Testis (tissue), 3 donors: Measurements from ENCODE around the gene EFCAB13. TPM values are rescaled to one million over a fixed set of nuclear protein-coding genes. Genes with fewer than 3 reads are reported as not detected.

Source experiments
- DNase-seq: peaks from one replicate; pipeline ENCODE4 v3.0.0-alpha.2; 2019
- H3K27ac ChIP-seq, 2 donors: fragments of 200-600 bp; sonication (generic); one replicate each; pipeline ENCODE4 v1.5.1; 2019
- H3K27me3 ChIP-seq: fragments of 200-600 bp; sonication (generic); one replicate; pipeline ENCODE4 v1.5.1; 2019
- H3K36me3 ChIP-seq: fragments of 200-600 bp; sonication (generic); one replicate; pipeline ENCODE4 v1.5.1; 2017; ENCODE audit warnings: low read depth; ENCODE audit errors: missing control alignments
- H3K4me1 ChIP-seq: fragments of 200-600 bp; sonication (generic); one replicate; pipeline ENCODE4 v1.5.1; 2019
- H3K4me3 ChIP-seq, 2 donors: fragments of 200-600 bp; sonication (generic); one replicate each; pipeline ENCODE4 v1.5.1; 2017 to 2019
- H3K9me3 ChIP-seq: fragments of 200-600 bp; sonication (generic); one replicate; pipeline ENCODE4 v1.5.1; 2017
- POLR2A ChIP-seq: fragments of 450-650 bp; IDR thresholded peaks from one replicate; pipeline ENCODE4 v1.6.1; 2017; ENCODE audit warnings: antibody characterized with exemption, mild to moderate bottlenecking, moderate library complexity
- WGBS, 2 donors: methylation state at CpG; one replicate each; pipeline ENCODE4 v1.1.5; 2018; 5-methylcytosine and 5-hydroxymethylcytosine counted together
- intact Hi-C: fragments of 100-400 bp; cut with DNase I; formaldehyde crosslinking; loops from one replicate; pipeline ENCODE4 v1.15.1; 2023; ENCODE audit warnings: low total_unique reads
- polyA plus RNA-seq: library from polyadenylated mRNA; stranded (reverse); fragments of 350-450 nt; fragmentation: Illumina TruSeq; extraction: RNeasy Lipid Tissue Mini Kit (QIAGEN cat#74804); gene quantifications from one replicate; pipeline ENCODE4 v1.2.3, GENCODE V29; 2014; ENCODE audit warnings: low read depth, low replicate concordance; ENCODE audit not compliant: insufficient read depth
- total RNA-seq, 2 donors: library from RNA; depleted of rRNA; stranded (reverse); fragments of >200 nt; gene quantifications; one replicate each; pipeline ENCODE4 v1.2.3, GENCODE V29; 2016
- TF ChIP-seq, protein P1 (sequence below), 3 experiments: fragments of 450-650 bp in 2 of 3; fragments of 200-600 bp in 1 of 3; sonication (generic) in 1 of 3; IDR thresholded peaks; one replicate each; pipeline ENCODE4 v1.5.1; 2016 to 2019; ENCODE audit warnings: antibody characterized with exemption in 3 of 3, mild to moderate bottlenecking in 2 of 3, moderate library complexity in 1 of 3

EFCAB13 gene
- total and polyA plus RNA-seq, 3 donors from 2014 or later: 22.9 to 37.7 (median 23.2) TPM

DNA sequence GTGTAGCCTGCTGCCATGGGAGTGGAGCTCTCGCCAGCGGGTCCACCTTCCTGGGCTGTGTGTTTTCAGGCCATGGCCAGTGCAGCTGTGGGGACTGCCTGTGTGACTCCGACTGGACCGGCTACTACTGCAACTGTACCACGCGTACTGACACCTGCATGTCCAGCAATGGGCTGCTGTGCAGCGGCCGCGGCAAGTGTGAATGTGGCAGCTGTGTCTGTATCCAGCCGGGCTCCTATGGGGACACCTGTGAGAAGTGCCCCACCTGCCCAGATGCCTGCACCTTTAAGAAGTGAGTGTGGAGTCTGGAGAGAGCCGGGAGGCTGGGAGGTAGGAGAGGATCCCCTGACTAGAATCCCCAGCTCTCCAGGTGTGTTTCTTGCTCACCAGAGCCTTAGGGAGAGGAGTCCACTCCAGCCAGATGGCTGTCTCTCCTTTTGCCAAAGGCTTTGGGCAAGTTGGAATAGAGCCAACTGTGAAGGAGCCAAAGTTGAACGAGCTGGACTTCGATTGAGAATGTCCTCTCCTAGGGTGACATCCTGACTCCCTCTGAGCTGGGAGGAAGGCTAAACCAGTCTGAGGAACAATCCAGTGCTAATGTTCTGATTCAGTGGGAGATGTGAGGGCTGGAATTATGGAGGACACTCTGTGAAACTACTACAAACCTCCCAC lies 24.4 kb upstream of the EFCAB13 start:
- 89 to 90% methylated on average over 6 to 13 of the region's 13 CpGs for WGBS, 2 donors

DNA sequence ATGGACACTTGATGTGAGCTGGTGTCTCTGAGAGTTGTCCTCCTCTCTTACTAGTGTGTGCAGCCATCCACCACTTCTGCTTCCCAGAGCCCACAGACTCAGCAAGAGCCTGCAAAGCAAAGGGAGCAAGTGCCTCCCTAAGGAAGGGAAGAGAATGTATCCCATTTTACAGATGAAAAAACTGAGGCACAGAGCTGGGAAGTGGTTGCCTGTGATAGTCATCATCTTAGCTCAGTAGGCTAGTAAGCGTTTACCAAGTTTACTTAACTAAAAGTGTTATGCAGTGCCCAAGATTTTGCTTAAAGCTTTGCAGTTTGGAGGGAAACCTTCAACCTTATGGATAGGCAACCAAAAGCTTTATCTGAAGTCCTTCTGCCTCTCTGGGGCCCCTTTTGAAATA lies 23.0 kb upstream of the EFCAB13 start:
- no peaks in the 10 kb centered on the region for H3K27me3 ChIP-seq
- 96 to 100% methylated on average over 1 of the region's 1 CpG for WGBS, 2 donors
- no peaks in the 10 kb centered on the region for H3K36me3 ChIP-seq
- H3K4me1 ChIP-seq: no peaks in the 10 kb centered on the region
- H3K9me3 ChIP-seq: no peaks in the 10 kb centered on the region
- H3K27ac ChIP-seq: no peak overlapping the region
- no peak for DNase-seq
- no peak overlapping the region for H3K4me3 ChIP-seq
- intact Hi-C loops: no loop called here
- TF ChIP-seq, protein P1, sequence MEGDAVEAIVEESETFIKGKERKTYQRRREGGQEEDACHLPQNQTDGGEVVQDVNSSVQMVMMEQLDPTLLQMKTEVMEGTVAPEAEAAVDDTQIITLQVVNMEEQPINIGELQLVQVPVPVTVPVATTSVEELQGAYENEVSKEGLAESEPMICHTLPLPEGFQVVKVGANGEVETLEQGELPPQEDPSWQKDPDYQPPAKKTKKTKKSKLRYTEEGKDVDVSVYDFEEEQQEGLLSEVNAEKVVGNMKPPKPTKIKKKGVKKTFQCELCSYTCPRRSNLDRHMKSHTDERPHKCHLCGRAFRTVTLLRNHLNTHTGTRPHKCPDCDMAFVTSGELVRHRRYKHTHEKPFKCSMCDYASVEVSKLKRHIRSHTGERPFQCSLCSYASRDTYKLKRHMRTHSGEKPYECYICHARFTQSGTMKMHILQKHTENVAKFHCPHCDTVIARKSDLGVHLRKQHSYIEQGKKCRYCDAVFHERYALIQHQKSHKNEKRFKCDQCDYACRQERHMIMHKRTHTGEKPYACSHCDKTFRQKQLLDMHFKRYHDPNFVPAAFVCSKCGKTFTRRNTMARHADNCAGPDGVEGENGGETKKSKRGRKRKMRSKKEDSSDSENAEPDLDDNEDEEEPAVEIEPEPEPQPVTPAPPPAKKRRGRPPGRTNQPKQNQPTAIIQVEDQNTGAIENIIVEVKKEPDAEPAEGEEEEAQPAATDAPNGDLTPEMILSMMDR (IDR thresholded peaks at IDR 0.05): no peak
- no peak for TF ChIP-seq POLR2A

More for the DNA sequence above, 24.4 kb upstream of the EFCAB13 start:
- intact Hi-C loops: no loop called here
- Histone ChIP-seq H3K4me1 (peaks cover 13% of the 10 kb centered on the region), H3K27ac (no peak overlapping the region), H3K27me3 (no peaks in the 10 kb centered on the region), H3K36me3 (no peaks in the 10 kb centered on the region), H3K9me3 (no peaks in the 10 kb centered on the region), H3K4me3 (no peak overlapping the region)
- DNase-seq: no peak
- TF ChIP-seq, protein P1 (IDR thresholded peaks at IDR 0.05): no peak
- no peak for TF ChIP-seq POLR2A

DNA sequence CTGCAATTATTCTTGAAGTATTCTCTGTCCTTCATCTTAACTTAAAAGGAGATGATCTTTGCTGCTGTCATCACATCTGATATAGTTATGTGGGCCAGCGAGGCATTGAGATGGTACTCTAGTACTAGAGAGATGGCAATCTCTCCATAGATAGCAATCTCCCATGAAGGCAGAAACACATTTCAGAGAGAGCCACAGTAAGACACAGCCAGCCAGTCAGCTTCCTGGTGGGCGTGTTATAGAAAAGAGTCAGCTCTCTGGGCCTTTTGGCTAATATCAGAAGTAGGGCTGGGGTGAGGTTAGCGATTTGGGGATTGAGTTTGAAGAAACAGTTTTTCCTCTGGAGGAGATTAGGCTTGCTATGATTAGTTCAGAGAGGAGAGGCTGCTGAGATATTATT lies 22.6 kb upstream of the EFCAB13 start:
- Histone ChIP-seq H3K9me3 (no peaks in the 10 kb centered on the region), H3K4me3 (no peak overlapping the region), H3K36me3 (no peaks in the 10 kb centered on the region), H3K27ac (no peak overlapping the region), H3K4me1 (peaks cover 3% of the 10 kb centered on the region), H3K27me3 (no peaks in the 10 kb centered on the region)
- TF ChIP-seq, protein P1 (IDR thresholded peaks at IDR 0.05): no peak
- no peak for TF ChIP-seq POLR2A
- 93 to 98% methylated on average over 3 of the region's 3 CpGs for WGBS, 2 donors
- intact Hi-C loops: no loop called here
- no peak for DNase-seq

DNA sequence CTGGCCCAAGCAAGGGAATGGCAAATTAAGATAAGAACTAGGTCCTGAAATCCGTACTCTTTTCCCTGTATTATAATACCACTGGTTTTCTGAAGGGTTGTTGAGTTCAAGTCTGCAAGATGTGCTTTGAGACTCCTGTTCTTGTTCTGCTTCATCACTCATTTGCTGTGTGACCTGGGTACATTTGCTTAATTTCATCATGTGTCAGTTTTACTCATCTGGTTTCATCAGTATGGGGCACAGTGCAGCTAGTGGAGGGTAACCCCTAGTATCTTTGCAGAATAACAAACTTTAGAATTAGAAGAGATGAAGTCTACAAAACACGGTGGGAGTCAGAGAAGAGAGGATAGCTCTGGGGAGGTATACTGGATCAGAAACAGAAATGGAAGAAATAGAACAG lies 21.9 kb upstream of the EFCAB13 start:
- no peak for DNase-seq
- H3K9me3 ChIP-seq: no peaks in the 10 kb centered on the region
- WGBS, 2 donors: 76 to 92% methylated on average over 2 of the region's 2 CpGs
- TF ChIP-seq POLR2A: no peak
- TF ChIP-seq, protein P1 (IDR thresholded peaks at IDR 0.05): no peak
- H3K4me1 ChIP-seq: peaks cover 5% of the 10 kb centered on the region
- no peak overlapping the region for H3K4me3 ChIP-seq
- H3K27me3 ChIP-seq: no peaks in the 10 kb centered on the region
- no peaks in the 10 kb centered on the region for H3K36me3 ChIP-seq
- intact Hi-C loops: no loop called here
- H3K27ac ChIP-seq: no peak overlapping the region

DNA sequence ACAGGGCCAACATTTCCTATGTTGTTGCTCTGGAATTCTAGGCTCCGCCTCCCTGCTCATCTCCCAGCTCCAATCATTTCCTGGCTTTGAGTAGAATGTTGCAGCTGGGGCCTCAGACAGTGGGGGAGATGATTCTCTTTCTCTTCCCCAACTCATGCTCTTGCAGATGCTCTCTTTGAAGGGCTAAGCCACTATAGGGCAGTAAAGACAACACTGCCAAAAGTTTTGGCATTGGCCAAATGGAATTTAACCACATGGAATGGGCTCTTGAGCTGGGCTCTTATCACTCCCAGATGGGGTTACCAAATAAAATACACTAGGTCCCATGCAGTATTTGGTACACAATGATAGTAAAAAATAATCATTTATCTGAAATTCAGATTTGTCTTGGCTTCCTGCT lies 19.6 kb upstream of the EFCAB13 start:
- Histone ChIP-seq H3K27ac (no peak overlapping the region), H3K9me3 (no peaks in the 10 kb centered on the region), H3K36me3 (no peaks in the 10 kb centered on the region), H3K4me1 (peaks cover 5% of the 10 kb centered on the region), H3K27me3 (no peaks in the 10 kb centered on the region), H3K4me3 (no peak overlapping the region)
- TF ChIP-seq, protein P1 (IDR thresholded peaks at IDR 0.05): no peak
- no peak for TF ChIP-seq POLR2A
- no peak for DNase-seq
- intact Hi-C loops: no loop called here
- 100% methylated on average over 1 of the region's 1 CpG for WGBS, 2 donors
